ENCODE measurements around the gene PDE12.

GRCh38 chr3:57600195-57600594 lies 44.1 kb downstream of the PDE12 start:
- TF ChIP-seq, protein P1, sequence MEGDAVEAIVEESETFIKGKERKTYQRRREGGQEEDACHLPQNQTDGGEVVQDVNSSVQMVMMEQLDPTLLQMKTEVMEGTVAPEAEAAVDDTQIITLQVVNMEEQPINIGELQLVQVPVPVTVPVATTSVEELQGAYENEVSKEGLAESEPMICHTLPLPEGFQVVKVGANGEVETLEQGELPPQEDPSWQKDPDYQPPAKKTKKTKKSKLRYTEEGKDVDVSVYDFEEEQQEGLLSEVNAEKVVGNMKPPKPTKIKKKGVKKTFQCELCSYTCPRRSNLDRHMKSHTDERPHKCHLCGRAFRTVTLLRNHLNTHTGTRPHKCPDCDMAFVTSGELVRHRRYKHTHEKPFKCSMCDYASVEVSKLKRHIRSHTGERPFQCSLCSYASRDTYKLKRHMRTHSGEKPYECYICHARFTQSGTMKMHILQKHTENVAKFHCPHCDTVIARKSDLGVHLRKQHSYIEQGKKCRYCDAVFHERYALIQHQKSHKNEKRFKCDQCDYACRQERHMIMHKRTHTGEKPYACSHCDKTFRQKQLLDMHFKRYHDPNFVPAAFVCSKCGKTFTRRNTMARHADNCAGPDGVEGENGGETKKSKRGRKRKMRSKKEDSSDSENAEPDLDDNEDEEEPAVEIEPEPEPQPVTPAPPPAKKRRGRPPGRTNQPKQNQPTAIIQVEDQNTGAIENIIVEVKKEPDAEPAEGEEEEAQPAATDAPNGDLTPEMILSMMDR (IDR thresholded peaks at IDR 0.05 in 8 of 11, conservative IDR thresholded peaks at IDR 0.05 in 3 of 11) = no peak
- no peak for TF ChIP-seq POLR2A (IDR thresholded peaks at IDR 0.05)
- no peak for TF ChIP-seq POLR2AphosphoS5 (IDR thresholded peaks at IDR 0.05)
